ENCODE measurements around the gene CTXND2. TPM values are rescaled to one million over a fixed set of nuclear protein-coding genes. Genes with fewer than 3 reads are reported as not detected.
"Not testable (repeated sequence)": the region's sequence is repeated elsewhere in the genome, so short reads cannot be mapped to it uniquely, and the experiment has no call there.

Gene CTXND2
- total and polyA plus RNA-seq, 9 of the 15 experiments (the other 6 are each of a cell fraction or from before 2014, with no cell fraction given) = not detected

GRCh38 chr1:150840850-150841249, 46.1 kb upstream of the CTXND2 start:
- ATAC-seq; in situ Hi-C loops (cut with MboI); CTCF ChIA-PET (ENCODE audit: low intra/inter-chr PET ratio); intact Hi-C loops (cut with micrococcal nuclease); H3K4me3 ChIP-seq; H3K27ac ChIP-seq (ENCODE audit: extremely low read depth, low read depth, low read length); H3K4me2 ChIP-seq (ENCODE audit: insufficient read depth, low read length); H3K27me3 ChIP-seq (ENCODE audit: control insufficient read depth in 2 of 2, insufficient read depth in 2 of 2, low read length in 2 of 2); H3K9me1 ChIP-seq (ENCODE audit: control insufficient read depth, insufficient read depth, low read length); BruUV-seq (replicated peaks); FAIRE-seq; H2AFZ ChIP-seq (ENCODE audit: low read depth, low read length); H3K9me3 ChIP-seq (replicated peaks; ENCODE audit: control insufficient read depth, insufficient read depth, low read depth, low read length); H4K20me1 ChIP-seq (replicated peaks; ENCODE audit: control insufficient read depth, insufficient read depth, low read length); H3K79me2 ChIP-seq (ENCODE audit: control insufficient read depth, insufficient read depth, low read length); H3K9ac ChIP-seq (ENCODE audit: insufficient read depth in 1 of 2, low read depth in 2 of 2, low read length in 2 of 2); H3K4me1 ChIP-seq (replicated peaks in 1 of 2; ENCODE audit: control insufficient read depth in 2 of 2, insufficient read depth in 2 of 2, low read length in 2 of 2); POLR2A ChIA-PET: not testable (repeated sequence)
- peak in 1 of 4 experiments; percentile 24 for DNase-seq (ENCODE audit: extremely low read depth in 1 of 4, low spot score in 3 of 4)
- peak; percentile 61 for TF ChIP-seq ZNF384 (IDR thresholded peaks at IDR 0.05; ENCODE audit: low read depth, low read length)
- peak; percentile 51; the same call in 1 of the 2 replicates for TF ChIP-seq ZBTB33 (CRISPR knock-in tag; IDR thresholded peaks at IDR 0.05)
- TF ChIP-seq CBFA2T3 (IDR thresholded peaks at IDR 0.05) = peak; percentile 41
- peaks cover 33% of the 10 kb centered on the region; the same call in 2 of the 3 replicates for H3K36me3 ChIP-seq (ENCODE audit: control insufficient read depth, insufficient read depth, low read length)
- 50% methylated on average over 9 of the region's 11 CpGs for WGBS (ENCODE audit: insufficient coverage, low coverage, missing lambda C conversion rate)

- Histone ChIP-seq H3K27me3 (ENCODE audit: control insufficient read depth in 2 of 2, insufficient read depth in 2 of 2, low read length in 2 of 2) (no peaks in the 10 kb centered on the region), H2AFZ (ENCODE audit: low read depth, low read length) (no peak overlapping the region), H3K9me1 (ENCODE audit: control insufficient read depth, insufficient read depth, low read length) (no peaks in the 10 kb centered on the region), H3K9ac (ENCODE audit: insufficient read depth in 1 of 2, low read depth in 2 of 2, low read length in 2 of 2) (no peak overlapping the region), H3K4me2 (ENCODE audit: insufficient read depth, low read length) (no peak overlapping the region), H4K20me1 (replicated peaks; ENCODE audit: control insufficient read depth, insufficient read depth, low read length) (no peaks in the 10 kb centered on the region), H3K27ac (ENCODE audit: extremely low read depth, low read depth, low read length) (no peak overlapping the region), H3K4me3 (no peak overlapping the region), H3K4me1 (replicated peaks in 1 of 2; ENCODE audit: control insufficient read depth in 2 of 2, insufficient read depth in 2 of 2, low read length in 2 of 2) (no peaks in the 10 kb centered on the region; a peak in 1 of 5 replicates), H3K79me2 (ENCODE audit: control insufficient read depth, insufficient read depth, low read length) (no peaks in the 10 kb centered on the region), H3K9me3 (replicated peaks; ENCODE audit: control insufficient read depth, insufficient read depth, low read depth, low read length) (no peaks in the 10 kb centered on the region), H3K36me3 (ENCODE audit: control insufficient read depth, insufficient read depth, low read length) (peaks cover 26% of the 10 kb centered on the region; the same call in 2 of the 3 replicates)
- no TSS peak for BruUV-seq (replicated peaks)
- FAIRE-seq = no peak
- TF ChIP-seq GTF2A2 (tag; IDR thresholded peaks at IDR 0.05) = no peak
- TF ChIP-seq RBM22 (IDR thresholded peaks at IDR 0.05; ENCODE audit: low read depth, low read length, poor library complexity, severe bottlenecking) = no peak
- TF ChIP-seq IRF2 (CRISPR knock-in tag; IDR thresholded peaks at IDR 0.05) = no peak
- TF ChIP-seq ZNF561 (CRISPR knock-in tag; conservative IDR thresholded peaks at IDR 0.05) = no peak
- TF ChIP-seq PKNOX1 (IDR thresholded peaks at IDR 0.05) = no peak
- no peak for TF ChIP-seq SIN3B (IDR thresholded peaks at IDR 0.05; ENCODE audit: low read depth)
- no peak for TF ChIP-seq ZNF217 (CRISPR knock-in tag; IDR thresholded peaks at IDR 0.05)
- no peak for TF ChIP-seq KLF13 (tag; IDR thresholded peaks at IDR 0.05; ENCODE audit: borderline replicate concordance, low read depth)
- in situ Hi-C loops (cut with MboI) = no loop called here
- no peak for ATAC-seq
- CTCF ChIA-PET (ENCODE audit: low intra/inter-chr PET ratio) = interaction anchor here (0.6 kb wide), 1 partner anchor 80 kb away, joined by 3 read pairs; no protein-coding TSS in a partner anchor
- POLR2A ChIA-PET = interaction anchor here (0.6 kb wide), 1 partner anchor 48 kb away, joined by 3 read pairs; no protein-coding TSS in a partner anchor
- WGBS (ENCODE audit: insufficient coverage, low coverage, missing lambda C conversion rate) = 97% methylated on average over 3 of the region's 3 CpGs
- no peak for DNase-seq (ENCODE audit: extremely low read depth in 1 of 4, low spot score in 3 of 4)
- intact Hi-C loops (cut with micrococcal nuclease) = no loop called here
Observed at GRCh38 chr1:150841626-150842025, 45.3 kb upstream of the CTXND2 start.
